ENCODE results near the gene EEA1.
"Not testable (repeated sequence)": the region's sequence is repeated elsewhere in the genome, so short reads cannot be mapped to it uniquely, and the experiment has no call there.

Gene EEA1

DNA sequence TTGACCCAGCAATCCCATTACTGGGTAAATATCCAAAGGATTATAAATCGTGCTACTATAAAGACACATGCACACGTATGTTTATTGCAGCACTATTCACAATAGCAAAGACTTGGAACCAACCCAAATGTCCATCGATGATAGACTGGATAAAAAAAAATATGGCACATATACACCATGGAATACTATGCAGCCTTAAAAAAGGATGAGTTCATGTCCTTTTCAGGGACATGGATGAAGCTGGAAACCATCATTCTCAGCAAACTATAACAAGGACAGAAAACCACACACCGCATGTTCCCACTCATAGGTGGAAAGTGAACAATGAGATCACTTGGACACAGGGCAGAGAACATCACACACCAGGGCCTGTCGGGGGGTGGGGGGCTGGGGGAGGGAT is 134.7 kb downstream of the EEA1 start:
- DNase-seq: not testable (repeated sequence)

DNA sequence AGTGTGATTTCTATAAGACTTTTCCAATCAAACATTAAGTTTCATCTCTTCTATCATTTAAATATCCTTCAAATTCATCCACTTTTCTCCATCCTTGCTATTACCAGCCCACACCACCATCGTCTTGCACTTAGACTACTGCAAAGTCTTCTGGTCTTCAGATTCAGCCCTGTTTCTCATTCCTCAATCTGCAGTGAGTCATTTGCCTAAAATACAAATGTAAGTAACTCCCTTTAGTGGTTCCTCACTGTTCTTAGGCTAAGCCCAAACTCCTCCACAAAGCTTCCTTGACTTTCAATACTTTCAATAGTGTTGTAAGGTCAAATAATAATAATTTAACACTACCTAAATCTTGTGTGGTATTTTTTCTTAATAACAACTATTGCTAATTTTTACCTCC is 143.1 kb downstream of the EEA1 start:
- DNase-seq: no peak

DNA sequence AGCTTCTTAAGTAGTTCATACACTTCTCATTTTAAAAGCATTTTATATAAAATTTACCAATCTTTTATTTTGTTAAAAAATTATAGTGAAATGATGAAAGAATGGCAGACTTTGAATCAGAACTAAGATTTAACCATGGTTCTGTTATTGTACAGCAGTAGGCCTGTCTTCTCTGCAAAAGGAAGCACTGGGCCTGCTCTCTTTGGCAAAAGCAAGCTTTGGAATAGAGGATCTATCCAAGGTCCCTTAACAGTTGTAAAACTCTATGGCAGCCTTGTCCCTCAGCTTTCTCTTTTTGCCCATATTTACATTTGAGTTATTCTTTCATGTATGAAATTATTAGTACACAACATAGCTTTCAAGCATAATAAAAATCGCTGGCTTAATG is 143.5 kb downstream of the EEA1 start:
- DNase-seq: no peak

DNA sequence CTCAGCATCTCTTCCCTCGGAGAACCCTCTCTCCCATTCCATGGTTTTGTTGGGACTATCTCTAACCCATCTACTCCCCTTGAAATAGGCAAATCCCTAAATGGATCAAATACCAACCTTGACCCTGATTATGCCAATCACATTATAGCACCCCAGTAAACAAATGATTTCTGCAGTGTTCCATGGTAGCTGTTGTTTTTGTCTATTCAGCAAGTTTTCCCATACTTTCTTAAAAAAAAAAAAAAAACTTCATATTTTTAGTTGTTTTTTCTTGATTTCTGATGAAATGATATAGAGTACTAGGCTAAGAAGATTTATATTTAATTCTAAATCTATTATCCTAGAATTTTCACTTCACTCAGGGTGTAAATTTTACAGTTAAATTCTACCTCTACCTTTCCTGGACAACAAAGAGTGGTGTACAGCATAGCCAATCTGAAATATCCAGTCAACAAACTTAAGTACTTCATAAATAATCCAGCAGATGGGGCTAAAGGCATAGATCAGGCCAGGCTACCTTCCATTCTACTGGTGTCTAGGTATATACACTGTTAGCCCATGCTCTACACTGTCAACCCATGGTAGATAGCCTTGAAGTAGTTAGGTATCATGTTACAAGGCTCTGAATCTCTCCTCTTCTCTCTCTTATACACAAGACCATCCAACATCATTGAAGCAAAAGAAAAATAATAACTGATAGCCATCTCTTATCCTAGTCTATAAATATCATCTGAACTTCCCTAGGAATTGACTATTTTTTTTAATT is 144.1 kb downstream of the EEA1 start:
- DNase-seq: peak; percentile 58 to 92 (median 91)

DNA sequence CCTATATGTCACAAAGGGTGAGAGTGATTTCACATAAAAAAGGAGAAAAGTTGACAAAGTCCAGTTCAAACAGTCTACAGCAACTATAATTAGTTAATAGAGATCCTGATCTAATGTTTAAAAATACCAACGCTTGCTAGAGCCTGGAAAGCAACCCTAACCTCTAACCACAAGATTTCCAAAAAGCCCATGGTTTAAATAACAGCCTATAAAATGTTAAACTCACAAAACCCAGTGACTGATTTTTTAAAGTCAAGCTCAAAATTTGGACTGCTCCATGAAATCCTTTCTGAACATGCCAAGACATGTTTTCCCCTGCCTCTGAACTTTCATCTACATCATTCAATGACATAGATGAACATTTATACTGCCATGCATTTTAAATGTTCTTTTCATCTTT is 144.7 kb downstream of the EEA1 start:
- no peak for DNase-seq

DNA sequence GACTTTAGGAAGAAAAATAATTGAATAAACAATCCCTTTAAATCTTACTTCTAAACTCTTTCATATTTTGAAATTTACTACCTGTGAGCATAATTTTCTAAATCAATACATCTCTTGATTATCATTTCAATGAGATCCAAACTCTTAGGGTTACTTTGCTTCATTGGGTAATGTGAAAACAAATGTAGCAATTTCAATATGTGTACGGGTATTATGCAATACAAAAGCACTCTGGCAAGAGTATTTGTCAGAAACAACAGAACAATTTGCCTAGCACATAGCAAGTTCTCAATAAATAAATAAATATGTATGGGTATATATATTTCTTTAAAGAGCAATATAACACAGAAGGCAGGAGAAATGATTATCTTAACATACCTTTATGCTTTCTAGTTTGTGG is 149.2 kb downstream of the EEA1 start:
- DNase-seq: no peak

DNA sequence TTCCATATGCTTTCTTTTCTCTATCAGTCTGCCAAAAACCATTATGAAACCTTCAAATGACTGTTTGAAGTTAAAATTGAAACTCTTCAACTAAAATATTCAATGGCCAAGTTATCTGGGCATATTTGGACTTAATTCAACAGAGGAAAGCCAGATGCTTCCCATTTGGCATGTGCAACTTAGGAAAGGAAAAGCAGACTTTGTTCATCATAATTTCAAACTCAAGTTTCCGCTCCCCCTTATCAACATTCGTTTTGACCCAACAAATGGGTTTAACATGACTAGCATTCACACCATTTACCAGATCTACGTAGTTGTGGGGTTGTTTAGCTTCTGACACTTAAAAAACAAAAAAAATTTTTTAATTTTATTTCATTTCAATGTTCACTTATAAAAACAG is 150.6 kb downstream of the EEA1 start:
- DNase-seq: no peak

DNA sequence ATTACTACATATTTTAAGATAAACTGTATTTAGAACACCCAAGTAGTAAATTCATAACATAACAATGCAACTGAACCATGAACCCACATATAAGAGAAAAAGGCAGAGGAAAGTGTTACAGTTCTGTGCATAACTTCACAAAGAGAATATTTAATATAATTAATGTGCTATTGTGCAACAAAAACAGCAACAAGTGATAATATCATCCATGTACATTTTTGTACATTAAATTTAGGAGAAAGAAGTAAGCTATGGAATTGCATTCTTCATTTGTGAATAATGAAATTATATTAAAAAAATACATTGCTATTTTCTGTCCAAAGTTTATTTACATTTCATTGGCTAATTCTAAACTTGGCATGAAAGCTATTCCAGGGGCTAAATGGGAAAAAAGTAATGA is 153.7 kb downstream of the EEA1 start:
- DNase-seq: no peak

DNA sequence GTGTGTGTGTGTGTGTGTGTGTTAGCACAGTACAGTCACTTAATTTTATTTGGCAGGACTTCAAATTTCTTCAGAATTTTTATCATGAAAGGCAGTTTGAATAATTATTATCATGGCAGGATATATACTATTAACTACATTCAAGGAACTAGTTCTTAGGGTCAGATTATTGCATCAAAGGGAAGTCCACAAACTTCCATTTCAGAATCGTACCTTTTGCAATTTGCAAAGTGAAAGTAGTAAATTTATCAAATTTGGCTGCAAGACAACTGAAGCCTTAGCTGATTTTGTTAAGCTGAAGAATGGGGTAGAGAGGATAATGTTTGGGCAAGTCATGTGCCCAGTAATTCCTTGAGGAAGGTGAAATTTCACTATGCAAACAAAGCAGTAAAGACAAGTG is 158.1 kb downstream of the EEA1 start:
- no peak for DNase-seq

DNA sequence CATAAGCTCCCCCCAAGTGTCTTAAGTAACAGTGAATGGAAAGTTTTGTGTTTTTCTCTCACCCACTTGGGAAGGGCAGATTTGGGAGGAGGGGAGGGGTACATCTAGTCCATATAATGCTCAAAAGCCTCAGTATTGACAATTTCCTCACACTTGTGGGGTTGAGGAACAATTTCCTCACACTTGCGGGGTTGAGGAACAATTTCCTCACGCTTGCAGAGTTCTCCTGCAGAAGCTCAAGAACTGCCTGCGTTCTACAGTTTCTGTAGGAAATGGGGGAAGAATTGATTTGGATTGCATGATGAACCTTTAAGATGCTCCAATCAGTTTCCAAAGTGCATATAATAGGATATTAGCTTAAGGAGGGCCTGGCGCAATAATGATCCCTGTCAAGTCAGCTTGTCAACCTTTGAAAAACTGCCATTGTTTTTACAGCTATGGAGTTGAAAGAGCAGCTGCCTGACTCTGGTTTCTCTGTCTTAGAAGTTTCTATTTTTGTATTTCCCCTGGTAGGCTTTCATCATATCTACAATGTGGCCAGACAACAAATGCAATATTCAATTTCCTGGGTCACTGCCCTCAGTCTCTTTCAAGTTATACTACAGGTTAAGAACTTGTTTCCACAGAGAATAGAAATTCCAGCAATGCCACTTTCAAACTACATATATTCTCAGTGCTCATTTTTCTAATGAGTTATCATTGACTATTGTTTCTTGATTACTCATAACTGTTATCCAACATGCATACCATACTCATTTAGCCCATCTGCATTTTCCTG is 159.8 kb downstream of the EEA1 start:
- DNase-seq: peak in 2 of 3 experiments; percentile 10 to 51

DNA sequence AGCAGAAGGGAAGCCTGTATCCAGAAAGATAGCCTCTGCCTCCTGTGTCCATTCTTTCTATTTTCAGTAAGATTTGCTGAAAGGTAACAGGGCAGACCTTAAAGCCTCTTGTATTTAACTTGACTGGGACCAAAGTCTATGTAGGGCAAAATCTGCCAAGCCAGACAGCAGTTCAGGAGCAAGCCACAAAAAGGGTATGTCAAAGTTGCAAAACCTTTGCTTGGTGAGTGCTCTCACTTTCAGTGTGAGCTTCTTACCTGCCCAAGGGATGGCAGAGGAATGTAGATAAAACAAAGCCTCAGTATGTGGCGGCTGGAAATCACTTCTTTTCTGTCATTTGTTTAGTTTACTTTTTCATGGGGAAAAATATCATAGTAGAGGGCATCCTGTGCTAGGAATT is 163.2 kb downstream of the EEA1 start:
- no peak for DNase-seq

DNA sequence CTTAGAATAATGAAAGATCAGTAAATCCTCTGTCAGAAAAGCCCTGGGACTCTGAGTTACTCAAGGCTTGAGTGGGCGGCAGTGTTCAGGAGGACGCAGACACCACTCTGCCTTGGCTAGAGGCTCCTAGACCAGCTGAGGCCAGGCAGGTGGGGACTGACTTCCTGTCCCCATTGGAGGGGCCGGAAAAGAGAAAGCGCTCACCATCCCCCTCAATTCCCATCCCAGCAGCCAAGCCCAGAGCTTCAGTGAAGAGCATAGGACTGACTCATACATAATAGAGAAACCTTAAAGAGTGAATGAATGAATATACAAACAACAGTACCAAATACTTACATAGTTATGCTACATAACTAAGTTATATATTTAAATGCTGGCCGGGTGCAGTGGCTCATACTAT is 164.3 kb downstream of the EEA1 start:
- no peak for DNase-seq

DNA sequence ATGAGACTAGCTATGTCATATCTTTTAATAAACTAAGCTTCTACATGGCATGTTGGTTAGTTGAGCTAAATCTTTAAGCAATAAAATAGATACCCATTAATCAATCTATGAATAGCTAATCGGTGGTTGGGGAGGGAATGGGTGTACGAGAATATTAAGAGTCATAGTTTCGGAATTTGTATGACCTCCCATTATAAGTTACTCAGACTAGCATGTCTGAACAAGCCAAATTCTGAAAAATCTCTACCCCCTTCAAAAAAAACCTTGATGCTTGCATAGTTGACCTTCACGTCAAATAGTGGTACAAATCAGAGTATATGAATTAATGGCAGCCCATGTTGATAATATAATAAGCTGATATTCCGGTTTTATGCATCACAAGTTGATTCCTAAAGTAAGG is 166.3 kb downstream of the EEA1 start:
- no peak for DNase-seq

DNA sequence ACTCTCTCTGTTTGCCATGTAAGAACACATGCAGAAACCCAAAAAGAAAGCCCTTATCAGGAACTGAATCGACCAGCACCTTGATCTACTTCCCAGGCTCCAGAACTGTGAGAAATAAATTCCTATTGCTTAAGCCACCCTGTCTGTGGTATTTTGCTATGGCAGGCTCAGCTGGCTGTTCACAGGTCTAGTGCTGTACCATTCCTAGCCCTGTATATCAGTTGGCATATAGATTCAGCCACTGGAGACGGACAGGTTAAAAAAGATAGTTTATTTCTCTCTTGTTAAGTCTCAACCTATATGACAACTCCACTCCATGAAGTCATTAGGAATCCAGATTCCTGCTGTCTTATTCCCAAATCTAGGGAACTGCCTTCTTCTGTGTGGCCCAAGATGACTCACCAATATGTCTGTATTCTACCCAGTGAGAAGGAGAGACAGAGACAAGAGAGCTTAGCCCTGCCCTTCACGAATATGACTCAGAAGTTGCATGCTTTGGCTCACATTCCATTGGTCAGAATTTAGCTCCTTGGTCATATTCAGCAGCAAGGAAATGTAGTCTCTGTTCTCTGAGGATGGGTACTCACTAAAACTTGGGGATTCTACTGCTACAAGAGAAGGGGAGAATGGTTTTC is 169.3 kb downstream of the EEA1 start:
- no peak for DNase-seq

DNA sequence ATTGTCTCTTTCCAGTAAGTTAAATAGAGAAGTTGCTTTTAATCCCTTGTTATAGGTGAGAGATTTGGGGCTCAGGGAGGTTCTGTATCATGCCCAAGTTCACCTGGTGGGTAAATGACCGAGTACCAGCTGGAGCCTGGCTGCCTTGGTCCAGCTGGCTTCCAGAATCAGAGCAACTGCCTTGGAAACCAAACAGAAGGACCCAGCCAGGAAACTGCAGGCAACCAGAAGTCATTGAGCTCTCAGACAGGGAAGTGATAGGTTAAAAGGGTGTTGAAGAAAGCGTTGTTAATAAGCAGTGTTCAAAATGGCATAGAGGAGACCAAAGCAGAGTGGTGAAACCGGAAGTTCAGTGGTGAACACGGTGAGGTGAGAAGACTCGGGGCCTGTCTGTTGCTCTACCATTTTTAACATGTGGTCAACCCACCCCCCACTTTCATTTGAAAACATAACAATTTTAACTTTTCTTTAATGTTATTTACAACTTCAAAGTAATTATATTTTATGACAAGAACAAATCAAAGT is 171.4 kb downstream of the EEA1 start:
- peak in 2 of 3 experiments; percentile 32 to 44 for DNase-seq

DNA sequence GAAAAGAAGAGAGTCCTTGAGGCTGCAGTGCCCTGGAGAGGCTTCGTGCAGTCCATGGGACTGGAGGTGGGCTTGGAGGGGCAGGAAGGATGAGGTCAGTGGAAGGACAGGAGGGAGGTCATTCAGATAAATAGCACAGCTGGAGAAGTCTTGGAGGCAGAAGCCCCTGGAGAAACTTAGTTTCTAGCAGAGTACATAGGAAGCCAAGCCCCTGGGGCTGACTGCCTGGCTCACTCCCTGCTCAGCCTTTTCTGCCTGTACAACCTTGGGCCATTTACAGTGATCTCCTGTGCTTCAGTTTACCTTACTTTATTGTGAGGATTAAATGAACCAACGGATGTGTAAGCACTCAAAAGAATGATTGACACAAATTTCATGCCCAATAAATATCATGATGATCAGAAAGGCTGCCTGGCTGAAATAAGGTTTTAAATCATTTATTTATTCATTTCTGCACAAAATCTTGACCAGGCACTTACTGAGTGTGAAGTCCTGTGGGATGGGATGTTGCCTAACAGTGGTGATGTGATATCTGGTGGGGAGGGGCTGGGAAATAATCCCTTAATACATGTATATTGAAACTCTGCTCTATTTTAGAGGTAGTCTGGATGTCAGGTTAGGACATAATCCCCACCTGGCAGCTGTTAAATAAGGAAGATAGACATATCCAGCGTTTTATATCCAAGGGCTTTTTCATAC is 172.0 kb downstream of the EEA1 start:
- DNase-seq: peak; percentile 23 to 33 (median 32)

DNA sequence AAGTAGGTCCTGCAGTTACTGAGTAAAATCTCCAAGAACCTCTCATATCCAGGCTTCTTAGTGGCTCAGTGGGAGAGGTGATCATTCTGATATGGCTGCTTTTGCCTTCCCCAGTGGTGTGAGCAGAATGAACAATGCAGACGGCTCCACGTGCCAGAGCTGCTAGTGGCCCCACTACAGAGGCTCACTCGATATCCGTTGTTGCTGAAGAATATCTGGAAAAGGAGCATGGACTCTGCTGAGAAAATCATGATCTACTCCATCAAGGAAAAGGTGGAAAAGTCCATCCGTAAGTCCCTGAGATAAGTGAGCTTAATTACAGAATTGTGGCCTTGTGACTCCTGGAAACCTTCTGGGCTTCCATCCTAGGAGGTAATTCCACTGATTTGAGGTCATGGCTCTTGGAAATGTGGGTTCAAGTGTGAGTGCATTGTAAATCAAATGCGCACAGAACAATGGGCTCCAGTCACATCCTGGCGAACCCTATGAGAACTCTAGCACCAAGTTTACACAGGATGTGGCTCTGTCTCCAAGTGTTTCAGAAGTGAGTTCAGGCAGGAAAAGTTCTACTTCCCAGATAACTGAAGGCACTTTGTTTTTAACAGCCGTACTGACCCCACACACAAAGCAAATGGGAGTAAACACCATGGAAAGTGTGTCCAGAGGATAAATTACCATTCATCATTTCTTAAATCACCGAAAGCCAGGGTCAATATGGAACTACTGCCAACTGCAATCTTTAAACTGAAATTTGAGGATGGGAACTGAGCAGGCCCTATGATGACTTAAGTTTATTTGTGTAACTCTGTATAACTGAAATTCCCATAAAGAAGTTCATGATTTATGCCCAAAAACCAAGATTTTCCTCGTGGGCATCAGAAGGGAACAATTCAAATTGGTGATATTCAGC is 174.9 kb downstream of the EEA1 start:
- no peak for DNase-seq

DNA sequence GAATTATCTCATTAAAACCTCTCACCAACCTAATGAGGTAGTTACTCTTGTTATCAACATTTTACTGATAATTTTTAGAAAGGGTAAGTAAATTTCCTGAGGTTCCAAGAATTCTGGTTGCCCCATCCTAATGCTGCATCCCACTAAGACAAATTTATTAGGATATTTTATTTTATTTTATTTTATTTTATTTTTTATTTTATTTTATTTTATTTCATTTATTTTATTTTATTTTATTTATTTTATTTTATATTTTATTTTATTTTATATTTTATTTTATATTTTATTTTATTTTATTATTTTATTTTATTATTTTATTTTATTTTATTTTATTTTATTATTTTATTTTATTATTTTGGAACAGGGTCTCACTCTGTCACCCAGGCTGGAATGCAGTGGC is 179.4 kb downstream of the EEA1 start:
- not testable (repeated sequence) for DNase-seq

DNA sequence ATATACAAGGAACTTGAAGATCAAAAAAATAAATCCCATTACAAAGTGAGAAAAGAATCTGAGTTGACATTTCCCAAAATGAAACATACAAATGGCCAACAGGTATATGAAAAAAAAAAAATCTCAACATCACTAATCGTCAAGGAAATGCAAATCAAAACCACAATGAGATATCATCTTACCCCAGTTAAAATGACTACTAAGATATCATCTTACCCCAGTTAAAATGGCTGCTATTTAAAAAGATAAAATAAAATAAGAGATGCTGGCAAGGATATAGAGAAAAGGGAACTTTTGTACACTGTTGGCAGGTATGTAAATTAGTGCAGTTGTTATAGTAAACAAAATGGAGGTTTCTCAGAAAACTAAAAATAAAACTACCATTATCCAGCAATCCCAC is 181.9 kb downstream of the EEA1 start:
- no peak for DNase-seq

DNA sequence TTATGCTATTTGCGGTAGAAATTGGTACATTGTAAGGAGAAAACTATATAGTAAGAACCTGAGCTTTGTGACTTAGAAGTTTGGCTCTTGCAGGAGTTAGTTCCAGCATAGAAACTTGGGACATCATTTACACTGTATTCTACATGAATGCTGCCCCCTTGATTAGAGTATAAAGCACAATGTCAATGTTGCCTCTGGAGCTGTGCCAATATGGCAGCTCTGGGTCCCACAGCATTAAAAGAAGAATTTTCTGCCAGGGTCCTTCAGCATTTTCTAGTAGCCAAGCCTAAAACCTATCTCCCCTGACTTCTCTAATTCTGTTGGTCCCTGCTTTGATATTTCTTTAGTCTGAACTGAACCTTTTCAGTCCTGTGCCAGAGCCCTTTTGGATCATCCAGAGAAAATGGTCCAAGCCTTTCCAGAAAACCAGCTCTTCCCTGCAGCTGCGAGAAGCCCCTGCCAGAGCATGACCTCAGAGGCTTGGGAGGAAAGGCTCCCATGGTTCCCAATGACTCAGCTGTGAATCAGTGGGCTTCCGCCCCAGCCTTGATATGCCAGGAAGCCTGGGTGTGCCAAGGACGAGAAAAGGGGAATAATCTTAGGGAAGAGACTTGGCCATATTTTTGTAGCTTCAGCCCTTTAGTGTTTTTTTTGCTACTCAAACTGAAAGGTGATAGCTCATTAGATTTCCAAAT is 183.1 kb downstream of the EEA1 start:
- DNase-seq: peak in 1 of 3 experiments; percentile 10

DNA sequence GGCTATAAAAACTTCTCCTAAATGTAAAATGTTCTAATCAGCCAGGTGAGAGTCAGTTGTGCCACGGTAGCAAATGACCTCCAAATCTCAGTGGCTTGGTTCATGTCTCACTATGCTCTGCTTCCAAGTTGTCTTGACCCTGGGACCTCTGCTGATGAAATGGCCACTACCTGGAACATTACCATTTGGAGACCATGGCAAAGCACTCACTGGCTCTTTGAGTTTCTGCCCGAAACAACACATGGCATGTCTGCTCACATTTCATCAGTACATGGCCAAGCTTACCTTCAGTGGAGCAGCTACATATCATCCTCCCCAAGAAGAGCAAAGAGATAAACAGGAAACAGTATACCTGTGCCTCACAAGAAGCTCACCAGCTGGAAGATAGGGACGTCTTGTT is 186.1 kb downstream of the EEA1 start:
- DNase-seq: no peak

Data from NCI-H1417 (cell line).